H1 (cell line): ENCODE data around the gene CAMTA1.

Source experiments
- CEBPB ChIP-seq: IDR thresholded peaks from 2 replicates; pipeline ENCODE4 v1.6.1; 2012; ENCODE audit warnings: low read depth, low read length
- POLR2A ChIP-seq, 2 experiments: IDR thresholded peaks; 1 replicate in 1 of 2; 2 replicates in 1 of 2; pipeline ENCODE4 v1.6.1; 2011; ENCODE audit warnings: low read depth in 2 of 2, low read length in 2 of 2, mild to moderate bottlenecking in 2 of 2; ENCODE audit errors: control extremely low read depth in 1 of 2
- TF ChIP-seq, protein P1 (sequence below), 3 experiments: IDR thresholded peaks; 1 replicate in 2 of 3; 2 replicates in 1 of 3; pipeline versions ENCODE4 v1.5.1 to v1.6.1; 2011; ENCODE audit warnings: low read length in 3 of 3, mild to moderate bottlenecking in 3 of 3, inconsistent platforms in 2 of 3, low read depth in 1 of 3, moderate library complexity in 1 of 3; ENCODE audit not compliant: insufficient read depth in 1 of 3; ENCODE audit errors: control extremely low read depth in 1 of 3

- TF ChIP-seq POLR2A (IDR thresholded peaks at IDR 0.05; ENCODE audit: control extremely low read depth in 1 of 2, low read depth in 2 of 2, low read length in 2 of 2) (no peak), CEBPB (no peak)
- TF ChIP-seq, protein P1, sequence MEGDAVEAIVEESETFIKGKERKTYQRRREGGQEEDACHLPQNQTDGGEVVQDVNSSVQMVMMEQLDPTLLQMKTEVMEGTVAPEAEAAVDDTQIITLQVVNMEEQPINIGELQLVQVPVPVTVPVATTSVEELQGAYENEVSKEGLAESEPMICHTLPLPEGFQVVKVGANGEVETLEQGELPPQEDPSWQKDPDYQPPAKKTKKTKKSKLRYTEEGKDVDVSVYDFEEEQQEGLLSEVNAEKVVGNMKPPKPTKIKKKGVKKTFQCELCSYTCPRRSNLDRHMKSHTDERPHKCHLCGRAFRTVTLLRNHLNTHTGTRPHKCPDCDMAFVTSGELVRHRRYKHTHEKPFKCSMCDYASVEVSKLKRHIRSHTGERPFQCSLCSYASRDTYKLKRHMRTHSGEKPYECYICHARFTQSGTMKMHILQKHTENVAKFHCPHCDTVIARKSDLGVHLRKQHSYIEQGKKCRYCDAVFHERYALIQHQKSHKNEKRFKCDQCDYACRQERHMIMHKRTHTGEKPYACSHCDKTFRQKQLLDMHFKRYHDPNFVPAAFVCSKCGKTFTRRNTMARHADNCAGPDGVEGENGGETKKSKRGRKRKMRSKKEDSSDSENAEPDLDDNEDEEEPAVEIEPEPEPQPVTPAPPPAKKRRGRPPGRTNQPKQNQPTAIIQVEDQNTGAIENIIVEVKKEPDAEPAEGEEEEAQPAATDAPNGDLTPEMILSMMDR (IDR thresholded peaks at IDR 0.05; ENCODE audit: control extremely low read depth in 1 of 3, insufficient read depth in 1 of 3, low read depth in 1 of 3, low read length in 3 of 3): no peak
Observed at GRCh38 chr1:7422561-7422960, 637.3 kb downstream of the CAMTA1 start.
